ENCODE results near the gene PTPRCAP. TPM values are rescaled to one million over a fixed set of nuclear protein-coding genes. Genes with fewer than 3 reads are reported as not detected.
A peak's percentile ranks its signal among the peaks of the same experiment; 100 is the strongest.

The PTPRCAP gene
- total RNA-seq, 4 donors from 2014 or later: 17.3 to 56.9 (median 21.7) TPM

DNA sequence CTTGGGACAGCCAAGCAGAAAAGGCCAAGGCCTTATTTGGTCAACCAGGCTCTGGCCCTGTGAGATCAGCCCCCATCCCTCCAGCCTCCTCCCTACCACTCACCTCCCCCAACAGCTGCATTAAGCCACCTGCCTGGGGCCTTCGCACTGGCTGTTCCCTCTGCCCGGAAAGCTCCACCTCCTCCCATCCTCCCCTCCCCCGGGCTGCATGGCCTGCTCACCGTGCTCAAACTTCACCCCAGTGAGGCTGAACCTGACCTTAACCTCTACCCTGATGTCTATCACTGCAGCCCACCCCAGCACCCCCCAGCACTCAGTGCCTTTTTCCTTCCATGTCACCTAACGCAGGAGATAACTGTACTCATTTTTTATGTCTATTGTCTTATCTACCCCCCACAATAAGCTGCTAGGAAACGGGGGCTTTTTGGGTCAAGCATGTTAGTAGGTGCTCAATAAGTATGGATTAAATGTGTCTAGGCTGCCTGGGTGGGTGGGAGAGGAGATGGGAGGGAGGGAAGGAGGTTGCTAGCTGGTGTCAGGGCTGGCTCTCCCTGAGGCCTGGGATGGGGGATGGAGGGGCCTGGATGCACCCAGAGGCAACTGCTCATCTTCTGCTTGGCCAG lies 912 bp downstream of the PTPRCAP start:
- peak overlapping the region; percentile 83 to 99 (median 88) for H3K27ac ChIP-seq
- H3K36me3 ChIP-seq: peaks cover 0 to 92% (median 0%) of the 10 kb centered on the region in 3 donors
- DNase-seq: peak in 2 of 3 donors; percentile 87 to 89
- H3K27me3 ChIP-seq: no peaks in the 10 kb centered on the region
- no peaks in the 10 kb centered on the region for H3K9me3 ChIP-seq
- H3K4me1 ChIP-seq: peaks cover 0 to 58% (median 28%) of the 10 kb centered on the region in 4 donors
- TF ChIP-seq, protein P1, sequence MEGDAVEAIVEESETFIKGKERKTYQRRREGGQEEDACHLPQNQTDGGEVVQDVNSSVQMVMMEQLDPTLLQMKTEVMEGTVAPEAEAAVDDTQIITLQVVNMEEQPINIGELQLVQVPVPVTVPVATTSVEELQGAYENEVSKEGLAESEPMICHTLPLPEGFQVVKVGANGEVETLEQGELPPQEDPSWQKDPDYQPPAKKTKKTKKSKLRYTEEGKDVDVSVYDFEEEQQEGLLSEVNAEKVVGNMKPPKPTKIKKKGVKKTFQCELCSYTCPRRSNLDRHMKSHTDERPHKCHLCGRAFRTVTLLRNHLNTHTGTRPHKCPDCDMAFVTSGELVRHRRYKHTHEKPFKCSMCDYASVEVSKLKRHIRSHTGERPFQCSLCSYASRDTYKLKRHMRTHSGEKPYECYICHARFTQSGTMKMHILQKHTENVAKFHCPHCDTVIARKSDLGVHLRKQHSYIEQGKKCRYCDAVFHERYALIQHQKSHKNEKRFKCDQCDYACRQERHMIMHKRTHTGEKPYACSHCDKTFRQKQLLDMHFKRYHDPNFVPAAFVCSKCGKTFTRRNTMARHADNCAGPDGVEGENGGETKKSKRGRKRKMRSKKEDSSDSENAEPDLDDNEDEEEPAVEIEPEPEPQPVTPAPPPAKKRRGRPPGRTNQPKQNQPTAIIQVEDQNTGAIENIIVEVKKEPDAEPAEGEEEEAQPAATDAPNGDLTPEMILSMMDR (IDR thresholded peaks at IDR 0.05): no peak
- TF ChIP-seq POLR2A (IDR thresholded peaks at IDR 0.05): no peak
- peak overlapping the region; percentile 49 to 81 (median 64) for H3K4me3 ChIP-seq

DNA sequence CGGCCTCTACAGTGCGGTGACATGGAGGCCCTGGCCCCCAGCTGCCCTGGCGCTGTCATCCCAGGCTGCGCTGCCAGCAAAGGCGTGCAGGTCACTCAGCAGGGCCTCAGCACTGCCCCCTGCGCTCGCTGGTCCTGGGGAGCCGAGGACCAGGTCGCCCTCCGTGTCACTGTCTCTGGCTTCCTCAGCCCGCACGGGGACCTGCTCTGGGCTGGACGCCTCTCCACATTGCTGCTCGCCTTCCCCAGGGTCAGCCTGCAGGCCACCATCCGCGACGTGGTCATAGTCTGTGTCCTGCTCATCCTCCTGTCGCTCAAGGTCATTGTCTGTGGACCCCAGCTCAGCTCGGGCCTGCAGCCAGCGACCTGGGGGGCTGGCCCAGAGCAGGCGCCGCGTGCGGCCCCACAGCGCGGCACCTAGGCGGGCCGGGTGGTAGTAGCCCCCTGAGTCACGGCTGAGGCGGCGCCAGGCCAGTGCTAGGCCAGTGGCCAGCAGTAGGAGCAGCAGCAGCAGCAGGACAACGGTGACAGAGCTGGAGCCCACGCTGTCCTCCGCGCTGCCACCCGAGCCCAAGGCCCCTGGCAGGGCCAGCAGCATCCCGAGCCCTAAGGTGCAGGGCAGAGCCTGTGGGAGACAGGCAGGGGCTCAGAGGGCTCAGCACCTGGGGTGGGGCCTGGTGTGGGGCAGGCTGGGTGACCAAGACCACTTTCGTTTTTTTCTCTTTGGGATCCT lies 1.6 kb downstream of the PTPRCAP start:
- DNase-seq: no peak
- Histone ChIP-seq H3K36me3 (peaks cover 0 to 90% (median 0%) of the 10 kb centered on the region in 3 donors), H3K9me3 (no peaks in the 10 kb centered on the region), H3K27ac (peak overlapping the region; percentile 16 to 99 (median 62)), H3K4me3 (peak overlapping the region; percentile 4 to 81 (median 62)), H3K27me3 (no peaks in the 10 kb centered on the region), H3K4me1 (peaks cover 0 to 53% (median 24%) of the 10 kb centered on the region in 4 donors)
- no peak for TF ChIP-seq POLR2A (IDR thresholded peaks at IDR 0.05)
- TF ChIP-seq, protein P1 (IDR thresholded peaks at IDR 0.05): no peak

DNA sequence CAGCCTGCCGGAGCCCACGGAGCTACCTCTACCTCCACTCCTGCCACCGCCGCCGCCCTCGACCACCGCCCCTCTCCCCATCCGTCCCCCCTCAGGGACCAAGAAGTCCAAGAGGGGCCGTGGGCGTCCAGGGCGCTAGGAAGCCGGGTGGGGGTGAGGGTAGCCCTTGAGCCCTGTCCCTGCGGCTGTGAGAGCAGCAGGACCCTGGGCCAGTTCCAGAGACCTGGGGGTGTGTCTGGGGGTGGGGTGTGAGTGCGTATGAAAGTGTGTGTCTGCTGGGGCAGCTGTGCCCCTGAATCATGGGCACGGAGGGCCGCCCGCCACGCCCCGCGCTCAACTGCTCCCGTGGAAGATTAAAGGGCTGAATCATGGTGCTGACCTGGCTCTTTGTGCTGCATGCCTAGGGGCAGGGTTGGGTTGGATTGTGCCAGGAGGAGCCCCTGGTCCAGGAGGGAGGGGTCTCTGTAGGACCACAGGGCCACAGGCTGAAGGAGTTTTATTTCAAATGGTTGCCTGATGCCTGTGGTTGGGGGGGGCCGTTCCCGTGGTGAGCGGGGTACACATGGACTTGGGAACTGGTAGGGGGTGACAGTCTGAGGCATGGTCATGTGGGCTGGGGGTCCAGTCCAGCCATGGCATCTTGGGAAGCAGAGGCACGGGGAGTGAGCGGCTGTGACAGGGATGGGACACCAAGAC lies 2.3 kb downstream of the PTPRCAP start:
- H3K4me1 ChIP-seq: peaks cover 0 to 45% (median 21%) of the 10 kb centered on the region in 4 donors
- DNase-seq: no peak
- TF ChIP-seq, protein P1 (IDR thresholded peaks at IDR 0.05): no peak
- no peak for TF ChIP-seq POLR2A (IDR thresholded peaks at IDR 0.05)
- H3K4me3 ChIP-seq: peak overlapping the region in 1 of 4 donors; percentile 81
- peak overlapping the region in 3 of 4 donors; percentile 40 to 99 (median 83) for H3K27ac ChIP-seq
- H3K9me3 ChIP-seq: no peaks in the 10 kb centered on the region
- H3K27me3 ChIP-seq: no peaks in the 10 kb centered on the region
- peaks cover 0 to 82% (median 0%) of the 10 kb centered on the region in 3 donors for H3K36me3 ChIP-seq

DNA sequence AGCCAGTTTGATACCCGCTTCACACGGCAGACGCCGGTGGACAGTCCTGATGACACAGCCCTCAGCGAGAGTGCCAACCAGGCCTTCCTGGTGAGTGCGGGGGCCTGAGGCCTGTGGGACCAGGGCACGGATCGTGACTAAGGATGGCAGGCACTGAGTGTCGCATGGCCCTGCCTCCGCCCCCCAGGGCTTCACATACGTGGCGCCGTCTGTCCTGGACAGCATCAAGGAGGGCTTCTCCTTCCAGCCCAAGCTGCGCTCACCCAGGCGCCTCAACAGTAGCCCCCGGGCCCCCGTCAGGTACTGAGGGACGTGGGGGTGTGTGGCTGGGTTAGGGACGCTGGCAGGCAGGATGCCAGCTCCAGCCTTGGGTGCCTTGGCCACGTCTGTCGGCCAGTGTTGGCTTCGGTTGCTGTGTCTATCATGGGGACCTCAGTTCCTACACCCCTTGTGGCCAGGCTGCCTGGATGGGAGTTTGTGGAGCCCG lies 3.0 kb downstream of the PTPRCAP start:
- H3K27me3 ChIP-seq: no peaks in the 10 kb centered on the region
- no peaks in the 10 kb centered on the region for H3K9me3 ChIP-seq
- peak overlapping the region in 1 of 4 donors; percentile 81 for H3K4me3 ChIP-seq
- peaks cover 0 to 41% (median 18%) of the 10 kb centered on the region in 4 donors for H3K4me1 ChIP-seq
- DNase-seq: no peak
- peak overlapping the region in 2 of 4 donors; percentile 40 to 99 for H3K27ac ChIP-seq
- H3K36me3 ChIP-seq: peaks cover 0 to 79% (median 0%) of the 10 kb centered on the region in 3 donors
- TF ChIP-seq, protein P1 (IDR thresholded peaks at IDR 0.05): no peak
- TF ChIP-seq POLR2A (IDR thresholded peaks at IDR 0.05): no peak
